ENCODE data around the gene PLB1.

DNA sequence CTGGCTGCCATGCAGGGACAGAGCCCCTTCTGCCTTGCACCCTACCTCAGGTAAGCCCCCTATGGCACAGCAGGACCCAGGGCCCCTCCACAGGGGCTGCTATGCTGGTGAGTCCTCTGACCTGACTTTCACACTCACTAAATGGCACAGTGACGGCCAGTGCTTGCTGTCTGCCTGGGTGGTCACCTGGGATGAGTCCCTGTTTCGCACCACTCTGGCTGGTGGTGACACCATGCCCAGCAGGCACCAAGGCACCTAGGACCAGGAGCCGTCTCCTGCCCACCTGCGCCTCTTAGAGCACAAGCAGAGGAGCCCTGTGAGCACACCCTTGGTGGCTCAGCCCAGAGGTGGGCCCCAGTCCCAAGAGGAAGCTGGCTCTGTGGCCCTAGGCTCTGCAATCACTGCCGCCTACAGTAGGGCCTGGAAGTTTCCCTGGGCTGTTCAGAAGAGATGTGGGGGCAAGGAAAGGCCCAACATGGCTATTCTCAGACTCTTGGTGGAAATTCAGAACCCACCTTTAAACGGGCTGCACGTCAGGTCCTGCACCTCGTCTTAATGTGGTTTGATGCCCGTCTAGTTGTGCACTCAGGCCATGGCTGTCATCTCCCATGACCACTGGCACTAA lies 96.0 kb downstream of the PLB1 start:
- TF ChIP-seq, protein P1, sequence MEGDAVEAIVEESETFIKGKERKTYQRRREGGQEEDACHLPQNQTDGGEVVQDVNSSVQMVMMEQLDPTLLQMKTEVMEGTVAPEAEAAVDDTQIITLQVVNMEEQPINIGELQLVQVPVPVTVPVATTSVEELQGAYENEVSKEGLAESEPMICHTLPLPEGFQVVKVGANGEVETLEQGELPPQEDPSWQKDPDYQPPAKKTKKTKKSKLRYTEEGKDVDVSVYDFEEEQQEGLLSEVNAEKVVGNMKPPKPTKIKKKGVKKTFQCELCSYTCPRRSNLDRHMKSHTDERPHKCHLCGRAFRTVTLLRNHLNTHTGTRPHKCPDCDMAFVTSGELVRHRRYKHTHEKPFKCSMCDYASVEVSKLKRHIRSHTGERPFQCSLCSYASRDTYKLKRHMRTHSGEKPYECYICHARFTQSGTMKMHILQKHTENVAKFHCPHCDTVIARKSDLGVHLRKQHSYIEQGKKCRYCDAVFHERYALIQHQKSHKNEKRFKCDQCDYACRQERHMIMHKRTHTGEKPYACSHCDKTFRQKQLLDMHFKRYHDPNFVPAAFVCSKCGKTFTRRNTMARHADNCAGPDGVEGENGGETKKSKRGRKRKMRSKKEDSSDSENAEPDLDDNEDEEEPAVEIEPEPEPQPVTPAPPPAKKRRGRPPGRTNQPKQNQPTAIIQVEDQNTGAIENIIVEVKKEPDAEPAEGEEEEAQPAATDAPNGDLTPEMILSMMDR (IDR thresholded peaks at IDR 0.05): no peak
- no peak for TF ChIP-seq EZH2 (IDR thresholded peaks at IDR 0.05; ENCODE audit: borderline replicate concordance, insufficient read depth, low read depth, low read length, poor library complexity, severe bottlenecking)
